Activated CD4-positive, alpha-beta T cell treated with anti-CD3 and anti-CD28 coated beads, Interleukin-10, Interleukin-2, amounts not matched to agents 100 ng/mL and 50 ng/mL, durations not matched to agents 16 hours and 8 hours (primary cell): ENCODE results near the gene SLC34A1.
"Not testable (repeated sequence)": the region's sequence is repeated elsewhere in the genome, so short reads cannot be mapped to it uniquely, and the experiment has no call there.

Experiments
- DNase-seq: peaks from one replicate; pipeline ENCODE4 v3.0.0-alpha.2; 2020

SLC34A1 gene

GRCh38 chr5:177384134-177384533, at the start of gene SLC34A1:
TSS of gene SLC34A1 (plus strand) at chr5:177384434. CDS start at chr5:177385742, 1,308 bp downstream.
- no peak for DNase-seq

- DNase-seq, result no peak
These were observed 49.2 kb upstream of the SLC34A1 start for GRCh38 chr5:177334781-177335700.

- no peak for DNase-seq
These were observed 48.6 kb upstream of the SLC34A1 start for GRCh38 chr5:177335701-177336065.

GRCh38 chr5:177336112-177336511, 48.1 kb upstream of the SLC34A1 start:
- DNase-seq, result peak; percentile 58

GRCh38 chr5:177336603-177337494, 47.4 kb upstream of the SLC34A1 start:
- DNase-seq, result no peak

GRCh38 chr5:177338251-177339106, 45.8 kb upstream of the SLC34A1 start:
- no peak for DNase-seq

GRCh38 chr5:177339107-177339638, 45.1 kb upstream of the SLC34A1 start:
- DNase-seq, result no peak

- not testable (repeated sequence) for DNase-seq
These were observed 41.2 kb upstream of the SLC34A1 start for GRCh38 chr5:177343000-177343399.

GRCh38 chr5:177343777-177344176, 40.5 kb upstream of the SLC34A1 start:
- DNase-seq, result no peak

- DNase-seq, result no peak
These were observed 39.3 kb upstream of the SLC34A1 start for GRCh38 chr5:177344891-177345290.

- no peak for DNase-seq
These were observed 37.4 kb upstream of the SLC34A1 start for GRCh38 chr5:177346820-177347219.

GRCh38 chr5:177347699-177348098, 36.5 kb upstream of the SLC34A1 start:
- no peak for DNase-seq

GRCh38 chr5:177349362-177349647, 34.9 kb upstream of the SLC34A1 start:
- DNase-seq, result no peak

GRCh38 chr5:177349762-177350161, 34.5 kb upstream of the SLC34A1 start:
- no peak for DNase-seq

GRCh38 chr5:177350776-177351391, 33.4 kb upstream of the SLC34A1 start:
- DNase-seq, result no peak

GRCh38 chr5:177351392-177352329, 32.6 kb upstream of the SLC34A1 start, which contains the start of gene LMAN2:
TSS of gene LMAN2 (minus strand) at chr5:177351668. CDS start at chr5:177351647, 21 bp downstream.
- peak; percentile 96 for DNase-seq

- DNase-seq, result no peak
These were observed 31.1 kb upstream of the SLC34A1 start for GRCh38 chr5:177353093-177353492.

GRCh38 chr5:177354256-177354655, 30.0 kb upstream of the SLC34A1 start:
- DNase-seq, result no peak

GRCh38 chr5:177354711-177355110, 29.5 kb upstream of the SLC34A1 start:
- no peak for DNase-seq

- DNase-seq, result no peak
These were observed 28.9 kb upstream of the SLC34A1 start for GRCh38 chr5:177355162-177355867.
